Tibial artery (tissue), 4 donors: ENCODE measurements around the gene ADSS1.
A peak's percentile ranks its signal among the peaks of the same experiment; 100 is the strongest.

Experiments
- DNase-seq, 2 donors: peaks; one replicate each; pipeline ENCODE4 v3.0.0-alpha.2; 2019
- H3K27ac ChIP-seq, 2 donors: fragments of 200-600 bp; sonication (generic) in 1 of 2; 1 replicate in 1 of 2; 2 replicates in 1 of 2; pipeline ENCODE4 v1.5.1; 2018 to 2019; ENCODE audit warnings: mild to moderate bottlenecking in 1 of 2
- H3K27me3 ChIP-seq, 2 donors: fragments of 200-600 bp; sonication (generic) in 1 of 2; one replicate each; pipeline versions ENCODE4 v1.5.1 to v1.6.0; 2016 to 2019
- H3K36me3 ChIP-seq, 3 donors: fragments of 200-600 bp; sonication (generic) in 2 of 3; one replicate each; pipeline ENCODE4 v1.5.1; 2016 to 2019; ENCODE audit warnings: mild to moderate bottlenecking in 2 of 3
- H3K4me1 ChIP-seq, 4 donors: fragments of 200-600 bp; sonication (generic) in 2 of 4; 1 replicate in 3 of 4; 2 replicates in 1 of 4; pipeline ENCODE4 v1.5.1; 2016 to 2019
- H3K4me3 ChIP-seq, 2 donors: fragments of 200-600 bp; sonication (generic) in 1 of 2; 1 replicate in 1 of 2; 2 replicates in 1 of 2; pipeline ENCODE4 v1.5.1; 2018 to 2019; ENCODE audit warnings: mild to moderate bottlenecking in 2 of 2
- H3K9me3 ChIP-seq, 3 donors: fragments of 200-600 bp; sonication (generic) in 1 of 3; one replicate each; pipeline ENCODE4 v1.5.1; 2016 to 2019
- intact Hi-C: fragments of 100-400 bp; cut with DNase I; formaldehyde crosslinking; loops from one replicate; pipeline ENCODE4 v1.15.0; 2023; ENCODE audit warnings: low total_unique reads
- TF ChIP-seq, protein P1 (sequence below), 2 experiments: fragments of 200-600 bp in 1 of 2; fragments of 450-650 bp in 1 of 2; IDR thresholded peaks; one replicate each; pipeline ENCODE4 v1.5.1; 2017 to 2019; ENCODE audit warnings: antibody characterized with exemption in 2 of 2, mild to moderate bottlenecking in 1 of 2, moderate library complexity in 1 of 2

ADSS1 gene

DNA sequence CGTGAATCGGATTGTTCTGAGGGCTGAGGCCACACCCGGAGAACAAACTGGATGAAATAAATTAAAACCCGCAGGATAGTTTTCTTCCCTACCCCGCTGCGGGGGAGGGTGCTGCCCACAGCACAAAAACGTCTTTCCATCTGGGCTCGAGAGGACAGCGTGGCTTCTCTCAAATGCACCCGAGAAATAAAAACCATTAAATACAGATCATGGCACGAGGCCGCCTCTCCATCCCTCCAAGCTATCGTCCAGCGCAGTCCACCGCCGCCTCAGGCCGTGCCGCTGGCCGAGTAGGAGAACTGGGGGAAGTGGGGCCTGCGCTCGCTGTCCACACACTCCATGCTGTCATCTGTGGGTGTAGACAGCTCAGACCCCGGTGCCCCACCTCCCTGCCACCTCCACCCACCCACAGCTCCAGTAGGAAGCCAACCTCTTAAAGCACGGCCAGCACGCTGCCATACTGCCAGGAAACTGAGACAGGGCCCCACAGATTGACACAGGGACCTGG, 46.1 kb downstream of the ADSS1 start:
- Histone ChIP-seq H3K27ac (no peak overlapping the region), H3K4me3 (no peak overlapping the region), H3K9me3 (peaks cover 0 to 6% (median 5%) of the 10 kb centered on the region in 3 donors), H3K27me3 (no peaks in the 10 kb centered on the region), H3K4me1 (peaks cover 0 to 18% (median 7%) of the 10 kb centered on the region in 4 donors), H3K36me3 (peaks cover 30 to 57% (median 49%) of the 10 kb centered on the region in 3 donors)
- TF ChIP-seq, protein P1, sequence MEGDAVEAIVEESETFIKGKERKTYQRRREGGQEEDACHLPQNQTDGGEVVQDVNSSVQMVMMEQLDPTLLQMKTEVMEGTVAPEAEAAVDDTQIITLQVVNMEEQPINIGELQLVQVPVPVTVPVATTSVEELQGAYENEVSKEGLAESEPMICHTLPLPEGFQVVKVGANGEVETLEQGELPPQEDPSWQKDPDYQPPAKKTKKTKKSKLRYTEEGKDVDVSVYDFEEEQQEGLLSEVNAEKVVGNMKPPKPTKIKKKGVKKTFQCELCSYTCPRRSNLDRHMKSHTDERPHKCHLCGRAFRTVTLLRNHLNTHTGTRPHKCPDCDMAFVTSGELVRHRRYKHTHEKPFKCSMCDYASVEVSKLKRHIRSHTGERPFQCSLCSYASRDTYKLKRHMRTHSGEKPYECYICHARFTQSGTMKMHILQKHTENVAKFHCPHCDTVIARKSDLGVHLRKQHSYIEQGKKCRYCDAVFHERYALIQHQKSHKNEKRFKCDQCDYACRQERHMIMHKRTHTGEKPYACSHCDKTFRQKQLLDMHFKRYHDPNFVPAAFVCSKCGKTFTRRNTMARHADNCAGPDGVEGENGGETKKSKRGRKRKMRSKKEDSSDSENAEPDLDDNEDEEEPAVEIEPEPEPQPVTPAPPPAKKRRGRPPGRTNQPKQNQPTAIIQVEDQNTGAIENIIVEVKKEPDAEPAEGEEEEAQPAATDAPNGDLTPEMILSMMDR (IDR thresholded peaks at IDR 0.05), result no peak
- DNase-seq, result no peak
- intact Hi-C loops, result no loop called here

DNA sequence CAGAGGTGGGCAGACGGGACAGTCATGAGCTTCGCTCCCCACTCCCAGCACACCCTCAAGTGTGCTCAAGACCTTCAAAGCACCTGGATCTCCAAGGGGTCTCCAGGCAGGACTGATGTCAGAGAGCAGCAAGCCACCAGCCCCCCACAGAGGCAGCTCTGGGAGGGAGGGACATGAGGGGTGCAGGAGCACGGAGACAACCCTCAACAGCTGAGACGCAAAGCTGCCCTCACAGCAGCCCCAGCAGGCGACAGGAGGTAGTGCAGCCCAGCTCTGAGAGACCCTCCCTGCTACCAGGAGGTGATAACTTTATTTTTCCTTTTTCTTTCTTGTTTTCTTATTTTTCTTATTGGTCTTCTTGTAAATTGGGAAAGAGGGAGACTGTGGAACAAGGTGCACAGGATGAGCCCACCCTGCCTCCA, 46.8 kb downstream of the ADSS1 start:
- peaks cover 0 to 19% (median 7%) of the 10 kb centered on the region in 4 donors for H3K4me1 ChIP-seq
- H3K9me3 ChIP-seq, result peaks cover 0 to 6% (median 5%) of the 10 kb centered on the region in 3 donors
- no peak overlapping the region for H3K4me3 ChIP-seq
- no peaks in the 10 kb centered on the region for H3K27me3 ChIP-seq
- DNase-seq, result no peak
- H3K27ac ChIP-seq, result no peak overlapping the region
- TF ChIP-seq, protein P1 (IDR thresholded peaks at IDR 0.05), result peak; percentile 21 to 25
- intact Hi-C loops, result no loop called here
- H3K36me3 ChIP-seq, result peaks cover 30 to 64% (median 54%) of the 10 kb centered on the region in 3 donors

DNA sequence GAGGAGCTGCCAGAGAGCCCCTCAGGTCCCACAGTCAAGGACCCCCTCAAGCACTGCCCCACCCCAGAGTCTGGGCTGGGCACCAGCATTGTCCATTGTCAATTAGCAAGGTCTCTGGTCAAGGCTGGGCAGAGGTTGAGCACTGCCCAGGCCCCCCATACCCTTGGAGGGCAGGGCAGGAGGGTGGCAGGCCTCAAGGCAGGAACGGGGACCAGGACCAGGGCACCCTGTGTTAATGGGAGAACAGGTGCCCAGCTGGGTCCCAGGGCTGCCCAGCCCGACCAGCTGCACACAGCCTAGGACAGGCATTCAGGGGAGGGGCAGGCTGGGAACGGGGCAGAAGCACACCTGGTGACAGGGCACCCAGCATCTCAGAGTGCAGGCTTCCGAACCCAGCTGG, 47.3 kb downstream of the ADSS1 start:
- H3K9me3 ChIP-seq, result peaks cover 0 to 6% (median 5%) of the 10 kb centered on the region in 3 donors
- no peaks in the 10 kb centered on the region for H3K27me3 ChIP-seq
- no peak overlapping the region for H3K4me3 ChIP-seq
- H3K36me3 ChIP-seq, result peaks cover 30 to 69% (median 55%) of the 10 kb centered on the region in 3 donors
- DNase-seq, result no peak
- H3K27ac ChIP-seq, result no peak overlapping the region
- intact Hi-C loops, result no loop called here
- peaks cover 0 to 19% (median 7%) of the 10 kb centered on the region in 4 donors for H3K4me1 ChIP-seq
- TF ChIP-seq, protein P1 (IDR thresholded peaks at IDR 0.05), result no peak

DNA sequence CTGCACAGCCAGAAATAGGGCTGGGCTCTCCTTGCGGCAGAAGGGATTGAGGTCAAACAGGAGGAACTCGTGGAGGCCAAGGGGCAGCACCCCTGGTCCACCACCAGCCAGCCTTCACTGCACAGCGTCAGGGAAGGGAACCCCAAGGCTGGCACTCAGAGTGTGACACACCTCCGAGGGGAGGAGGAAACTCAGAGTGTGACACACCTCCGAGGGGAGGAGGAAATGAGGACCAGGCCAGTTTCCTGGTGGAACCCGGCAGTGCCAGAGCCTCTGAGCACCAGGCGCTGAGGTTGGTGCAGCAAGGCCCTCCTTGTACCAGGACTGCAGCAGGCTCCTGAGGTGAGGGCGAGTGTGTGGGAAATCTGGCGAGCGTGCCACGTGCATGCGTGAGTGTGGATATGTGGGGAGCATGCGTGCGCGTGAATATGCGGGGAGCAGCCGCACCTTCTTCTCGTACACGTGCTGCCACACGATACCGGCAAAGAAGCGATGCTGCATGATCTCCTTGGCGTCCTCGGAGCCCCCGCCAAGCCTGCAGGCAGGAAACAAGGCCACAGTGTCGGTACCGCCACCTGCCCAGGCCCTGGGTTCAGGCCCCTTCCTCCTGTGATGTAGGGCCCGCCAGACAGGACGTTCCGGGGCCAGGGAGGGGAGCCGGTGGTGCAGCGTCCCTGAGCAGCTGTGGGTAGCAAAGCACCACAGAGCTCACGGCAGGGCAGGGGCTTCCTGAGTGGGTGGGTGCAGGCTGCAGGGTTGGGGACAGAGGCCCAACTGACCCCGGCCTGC, 48.1 kb downstream of the ADSS1 start:
- no peak overlapping the region for H3K4me3 ChIP-seq
- TF ChIP-seq, protein P1 (IDR thresholded peaks at IDR 0.05), result no peak
- H3K27me3 ChIP-seq, result no peaks in the 10 kb centered on the region
- no peak overlapping the region for H3K27ac ChIP-seq
- H3K4me1 ChIP-seq, result peaks cover 0 to 19% (median 7%) of the 10 kb centered on the region in 4 donors
- intact Hi-C loops, result no loop called here
- peaks cover 0 to 6% (median 5%) of the 10 kb centered on the region in 3 donors for H3K9me3 ChIP-seq
- H3K36me3 ChIP-seq, result peaks cover 34 to 76% (median 61%) of the 10 kb centered on the region in 3 donors
- no peak for DNase-seq

DNA sequence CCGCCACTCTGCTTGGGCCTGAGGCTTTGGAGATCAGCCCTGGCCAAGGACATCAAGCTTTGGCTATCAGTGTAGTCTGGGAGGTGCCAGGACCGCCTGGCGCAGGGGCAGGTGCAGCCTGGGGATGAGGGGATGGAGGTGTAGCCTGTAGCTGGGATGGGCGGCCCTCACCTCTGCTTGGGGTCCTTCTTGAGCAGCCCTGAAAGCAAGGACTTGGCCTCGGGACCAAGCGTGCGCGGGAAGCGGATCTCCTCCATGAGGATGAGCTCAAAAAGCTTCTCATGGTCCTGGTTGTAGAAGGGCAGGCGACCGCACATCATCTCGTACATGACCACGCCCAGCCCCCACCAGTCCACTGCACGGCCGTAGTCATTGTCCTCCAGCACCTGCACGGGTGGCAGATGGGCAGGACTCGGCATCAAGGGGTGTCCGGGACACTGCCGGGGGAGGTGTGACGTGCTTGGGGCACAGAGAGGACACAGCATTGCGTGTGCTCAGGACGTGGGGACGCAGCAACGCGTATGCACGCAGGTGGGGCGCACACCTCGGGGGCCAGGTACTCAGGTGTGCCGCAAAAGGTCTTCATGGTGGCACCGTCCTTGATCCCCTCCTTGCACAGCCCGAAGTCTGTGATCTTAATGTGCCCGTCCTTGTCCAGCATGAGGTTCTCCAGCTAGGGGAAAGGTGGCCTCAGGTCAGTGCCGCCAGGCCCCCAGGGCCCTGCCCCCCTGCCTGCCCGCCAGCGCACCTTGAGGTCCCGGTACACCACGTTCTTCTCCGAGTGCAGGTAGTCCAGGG, 48.9 kb downstream of the ADSS1 start:
- peaks cover 0 to 6% (median 5%) of the 10 kb centered on the region in 3 donors for H3K9me3 ChIP-seq
- peaks cover 0 to 19% (median 7%) of the 10 kb centered on the region in 4 donors for H3K4me1 ChIP-seq
- H3K27ac ChIP-seq, result no peak overlapping the region
- DNase-seq, result no peak
- peaks cover 34 to 84% (median 64%) of the 10 kb centered on the region in 3 donors for H3K36me3 ChIP-seq
- TF ChIP-seq, protein P1 (IDR thresholded peaks at IDR 0.05), result no peak
- intact Hi-C loops, result no loop called here
- H3K27me3 ChIP-seq, result no peaks in the 10 kb centered on the region
- no peak overlapping the region for H3K4me3 ChIP-seq
